Raji (cell line): Measurements from ENCODE around the gene SYS1.
A peak's percentile ranks its signal among the peaks of the same experiment; 100 is the strongest.

Source experiments
- POLR2A ChIP-seq: IDR thresholded peaks from 2 replicates; pipeline ENCODE4 v1.6.1; 2011; ENCODE audit warnings: low read depth, low read length, control low read depth; ENCODE audit not compliant: insufficient read depth

The SYS1 gene

GRCh38 chr20:45408646-45409213 is 45.8 kb downstream of the SYS1 start:
- no peak for TF ChIP-seq POLR2A

DNA sequence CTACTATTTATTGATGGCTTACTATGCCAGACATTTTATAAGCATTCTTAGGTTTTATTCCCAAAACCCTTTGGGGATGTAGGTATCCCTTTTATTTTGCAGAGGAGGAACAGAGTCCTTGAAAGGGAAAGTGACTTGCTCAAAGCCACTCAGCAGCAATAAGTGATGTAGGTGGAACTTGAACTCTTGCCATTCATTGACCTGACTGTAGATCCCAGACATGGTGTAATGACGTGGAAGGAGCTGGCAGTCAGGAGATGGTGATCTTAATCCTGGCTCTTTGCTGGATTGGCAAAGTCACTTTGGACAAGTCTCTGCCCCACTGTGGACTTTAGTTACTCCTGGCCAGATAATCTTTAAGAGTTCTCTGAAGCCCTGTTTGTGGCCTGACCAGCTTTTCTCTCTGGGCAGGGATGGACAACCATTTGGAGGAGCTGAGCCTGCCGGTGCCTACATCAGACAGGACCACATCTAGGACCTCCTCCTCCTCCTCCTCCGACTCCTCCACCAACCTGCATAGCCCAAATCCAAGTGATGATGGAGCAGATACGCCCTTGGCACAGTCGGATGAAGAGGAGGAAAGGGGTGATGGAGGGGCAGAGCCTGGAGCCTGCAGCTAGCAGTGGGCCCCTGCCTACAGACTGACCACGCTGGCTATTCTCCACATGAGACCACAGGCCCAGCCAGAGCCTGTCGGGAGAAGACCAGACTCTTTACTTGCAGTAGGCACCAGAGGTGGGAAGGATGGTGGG is 46.7 kb downstream of the SYS1 start:
- TF ChIP-seq POLR2A = no peak

DNA sequence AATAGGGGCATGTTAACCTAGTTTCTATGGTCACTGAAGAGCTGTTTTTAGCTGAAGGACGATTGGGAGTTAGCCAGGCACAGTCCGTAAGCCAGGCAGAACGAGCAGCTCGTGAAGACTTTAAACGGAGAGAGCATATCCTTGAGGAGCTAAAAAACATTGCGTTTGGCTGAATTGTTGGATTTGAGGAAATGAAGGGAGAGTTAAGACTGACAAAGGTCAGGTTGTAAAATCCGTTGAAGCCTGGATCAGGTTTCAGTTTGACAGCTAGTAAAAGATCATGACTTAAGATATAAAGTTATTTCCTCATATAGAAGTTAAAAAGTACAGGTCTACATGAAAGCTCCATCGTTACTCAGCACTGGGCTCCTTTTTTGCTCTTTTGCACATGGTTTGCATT is 47.9 kb downstream of the SYS1 start:
- no peak for TF ChIP-seq POLR2A

GRCh38 chr20:45412653-45413052 is 49.7 kb downstream of the SYS1 start:
- TF ChIP-seq POLR2A = no peak

DNA sequence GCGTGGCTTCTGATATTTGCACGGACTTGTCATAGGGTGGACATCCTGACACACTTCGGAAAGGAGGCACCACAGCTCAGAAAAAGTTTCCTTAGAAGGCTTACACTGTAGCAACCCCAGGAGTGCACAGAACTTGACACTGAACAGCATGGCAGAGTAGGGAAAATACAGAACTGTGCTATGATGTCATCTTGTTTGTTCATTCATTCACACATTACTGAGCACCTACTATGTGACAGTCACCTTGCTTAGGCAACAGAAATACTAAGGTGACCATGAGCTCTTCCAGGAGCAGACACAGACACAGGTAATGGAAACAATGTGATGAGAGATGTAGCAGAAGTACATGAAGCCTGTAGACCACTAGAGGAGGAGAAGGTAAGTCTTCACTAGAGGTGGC is 50.5 kb downstream of the SYS1 start:
- TF ChIP-seq POLR2A = no peak

GRCh38 chr20:45415822-45416637 is 53.1 kb downstream of the SYS1 start, which contains the start of gene PIGT:
TSS of gene PIGT (plus strand) at chr20:45416141. CDS start at chr20:45416157, 16 bp downstream.
- peak; percentile 87 for TF ChIP-seq POLR2A

DNA sequence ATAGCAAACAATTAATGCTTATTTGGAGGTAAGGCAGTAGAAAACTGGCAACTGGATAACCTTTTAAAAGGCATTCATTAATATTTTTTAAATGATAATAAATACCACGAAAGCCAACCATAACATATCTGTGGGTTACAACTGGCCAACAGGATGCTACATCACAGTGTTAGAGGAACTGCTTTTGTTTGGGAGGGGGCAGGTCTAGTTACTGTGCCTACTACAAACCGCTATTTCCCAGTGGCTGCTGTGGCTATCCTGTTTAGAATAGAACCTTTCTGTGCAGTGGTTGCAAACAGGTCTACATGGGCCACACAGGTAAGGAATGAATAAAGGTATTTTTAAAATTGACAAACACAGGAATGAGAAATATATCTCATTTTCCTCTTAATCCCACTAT is 54.0 kb downstream of the SYS1 start:
- TF ChIP-seq POLR2A = no peak
